G401.6 (cell line): ENCODE data around the gene CPLANE2.
"Not testable (repeated sequence)": the region's sequence is repeated elsewhere in the genome, so short reads cannot be mapped to it uniquely, and the experiment has no call there.

Source experiments
- FAIRE-seq: peaks from 2 replicates; lab custom pipeline; 2012; peaks lifted over from hg19 to GRCh38; lab: Jason Lieb, UNC

The CPLANE2 gene

GRCh38 chr1:16229976-16230740, 6.8 kb downstream of the CPLANE2 start:
- FAIRE-seq, result no peak

GRCh38 chr1:16226490-16227179, 10.3 kb downstream of the CPLANE2 start:
- FAIRE-seq, result no peak

- FAIRE-seq, result no peak
Observed at GRCh38 chr1:16226129-16226489, 10.9 kb downstream of the CPLANE2 start.

- FAIRE-seq, result no peak
Observed at GRCh38 chr1:16224472-16224871, 12.5 kb downstream of the CPLANE2 start.

GRCh38 chr1:16222716-16223115, 14.3 kb downstream of the CPLANE2 start:
- not testable (repeated sequence) for FAIRE-seq

GRCh38 chr1:16221499-16221898, 15.5 kb downstream of the CPLANE2 start:
- no peak for FAIRE-seq

- no peak for FAIRE-seq
Observed at GRCh38 chr1:16219968-16220500, 16.9 kb downstream of the CPLANE2 start.

GRCh38 chr1:16218674-16219071, 18.3 kb downstream of the CPLANE2 start:
- FAIRE-seq, result no peak

- FAIRE-seq, result no peak
Observed at GRCh38 chr1:16218014-16218673, 18.8 kb downstream of the CPLANE2 start.

- no peak for FAIRE-seq
Observed at GRCh38 chr1:16217061-16217785, 19.8 kb downstream of the CPLANE2 start.

GRCh38 chr1:16215882-16216753, 20.9 kb downstream of the CPLANE2 start:
- FAIRE-seq, result no peak

- not testable (repeated sequence) for FAIRE-seq
Observed at GRCh38 chr1:16215240-16215639, 21.7 kb downstream of the CPLANE2 start.

- not testable (repeated sequence) for FAIRE-seq
Observed at GRCh38 chr1:16213544-16213943, 23.4 kb downstream of the CPLANE2 start.

- FAIRE-seq, result no peak
Observed at GRCh38 chr1:16213013-16213412, 24.0 kb downstream of the CPLANE2 start.

GRCh38 chr1:16212251-16212961, 24.6 kb downstream of the CPLANE2 start, which contains the start of gene ARHGEF19:
Gene ARHGEF19, minus strand, starts transcription at chr1:16212652. Its CDS starts 3,598 bp downstream, at chr1:16209054.
- no peak for FAIRE-seq

- FAIRE-seq, result no peak
Observed at GRCh38 chr1:16211824-16212223, 25.2 kb downstream of the CPLANE2 start.

GRCh38 chr1:16210581-16210980, 26.4 kb downstream of the CPLANE2 start:
- no peak for FAIRE-seq

GRCh38 chr1:16209847-16210407, 27.1 kb downstream of the CPLANE2 start:
- FAIRE-seq, result no peak

GRCh38 chr1:16209132-16209846, 27.7 kb downstream of the CPLANE2 start:
- FAIRE-seq, result no peak
